ENCODE measurements around the gene B3GAT3.

B3GAT3 gene

GRCh38 chr11:62580959-62581715, 40.6 kb downstream of the B3GAT3 start:
- in situ Hi-C loops (cut with MboI; ENCODE audit: low sequenced_read_pairs) = no loop called here

DNA sequence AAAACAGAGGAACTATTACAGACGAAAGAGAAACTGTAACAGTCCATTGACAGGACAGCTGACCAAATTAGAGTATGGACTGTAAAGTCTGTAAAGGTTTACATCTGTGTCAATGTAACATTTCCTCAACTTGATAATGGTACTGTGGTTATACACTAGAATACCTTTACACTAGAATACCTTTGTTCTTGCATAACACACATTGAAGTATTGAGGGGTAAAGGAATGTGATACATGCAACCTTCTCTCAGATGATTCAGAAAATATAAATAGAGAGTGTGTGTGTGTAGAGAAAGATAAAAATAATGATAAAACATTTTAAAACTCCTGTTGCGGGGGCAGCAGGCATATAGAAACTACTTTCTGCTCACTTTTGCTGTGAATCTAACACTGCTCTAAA, 42.5 kb downstream of the B3GAT3 start:
- in situ Hi-C loops (cut with MboI; ENCODE audit: low sequenced_read_pairs) = no loop called here

- in situ Hi-C loops (cut with MboI; ENCODE audit: low sequenced_read_pairs) = no loop called here
These were observed 43.2 kb downstream of the B3GAT3 start for GRCh38 chr11:62578541-62578940.

DNA sequence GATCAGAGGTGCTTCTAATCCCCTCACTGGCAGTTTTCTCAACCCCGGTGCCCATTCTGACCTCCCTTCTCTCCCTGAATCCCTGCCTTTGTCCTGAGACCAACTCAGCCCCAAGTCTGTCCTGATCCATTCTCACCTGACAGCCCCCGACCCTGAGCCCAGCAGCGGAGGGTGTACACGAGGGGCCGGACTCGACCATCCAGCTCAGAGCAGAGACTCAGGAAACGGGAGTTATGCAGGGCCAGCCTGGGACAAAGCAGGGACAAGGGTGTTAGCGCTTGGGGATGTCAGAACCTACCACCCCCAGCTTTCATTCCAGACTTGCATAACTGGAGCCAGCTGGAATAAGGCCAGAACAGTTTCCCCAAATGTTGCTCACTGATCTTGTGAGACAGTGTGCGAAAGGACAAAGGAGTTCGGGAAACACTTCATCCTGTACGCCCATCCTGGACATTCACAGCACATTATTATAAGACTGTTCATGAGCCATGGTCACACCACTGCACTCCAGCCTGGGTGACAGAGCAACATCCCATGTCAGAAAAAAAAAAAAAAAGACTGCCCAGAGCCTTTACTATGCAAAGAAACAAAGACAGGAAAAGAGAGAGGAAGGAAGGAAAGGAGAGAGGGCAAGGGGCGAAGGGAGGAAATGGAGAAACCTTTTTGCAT, 44.6 kb downstream of the B3GAT3 start:
- in situ Hi-C loops (cut with MboI; ENCODE audit: low sequenced_read_pairs) = no loop called here

DNA sequence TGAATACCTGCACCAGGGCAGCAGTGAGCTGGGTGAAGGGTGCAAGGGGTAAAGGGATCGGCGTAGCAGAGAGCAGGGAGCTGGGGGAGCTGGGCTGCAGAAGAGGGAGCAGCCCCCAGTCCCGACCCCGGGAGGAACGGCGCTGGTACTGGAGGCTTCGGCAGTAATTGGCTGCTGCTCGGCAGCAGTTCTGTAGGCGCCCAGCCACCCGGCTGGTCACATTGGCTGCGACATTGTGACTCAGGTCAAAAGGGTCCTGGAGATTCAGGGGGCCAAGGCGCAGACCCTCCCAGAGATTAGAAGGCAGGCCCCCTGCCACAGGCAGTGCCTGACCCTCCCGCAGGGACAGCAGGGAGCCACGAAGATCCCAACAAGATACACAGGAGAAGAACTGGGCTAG, 45.9 kb downstream of the B3GAT3 start:
- in situ Hi-C loops (cut with MboI; ENCODE audit: low sequenced_read_pairs) = no loop called here

GRCh38 chr11:62575156-62575555, 46.6 kb downstream of the B3GAT3 start:
- in situ Hi-C loops (cut with MboI; ENCODE audit: low sequenced_read_pairs) = no loop called here

DNA sequence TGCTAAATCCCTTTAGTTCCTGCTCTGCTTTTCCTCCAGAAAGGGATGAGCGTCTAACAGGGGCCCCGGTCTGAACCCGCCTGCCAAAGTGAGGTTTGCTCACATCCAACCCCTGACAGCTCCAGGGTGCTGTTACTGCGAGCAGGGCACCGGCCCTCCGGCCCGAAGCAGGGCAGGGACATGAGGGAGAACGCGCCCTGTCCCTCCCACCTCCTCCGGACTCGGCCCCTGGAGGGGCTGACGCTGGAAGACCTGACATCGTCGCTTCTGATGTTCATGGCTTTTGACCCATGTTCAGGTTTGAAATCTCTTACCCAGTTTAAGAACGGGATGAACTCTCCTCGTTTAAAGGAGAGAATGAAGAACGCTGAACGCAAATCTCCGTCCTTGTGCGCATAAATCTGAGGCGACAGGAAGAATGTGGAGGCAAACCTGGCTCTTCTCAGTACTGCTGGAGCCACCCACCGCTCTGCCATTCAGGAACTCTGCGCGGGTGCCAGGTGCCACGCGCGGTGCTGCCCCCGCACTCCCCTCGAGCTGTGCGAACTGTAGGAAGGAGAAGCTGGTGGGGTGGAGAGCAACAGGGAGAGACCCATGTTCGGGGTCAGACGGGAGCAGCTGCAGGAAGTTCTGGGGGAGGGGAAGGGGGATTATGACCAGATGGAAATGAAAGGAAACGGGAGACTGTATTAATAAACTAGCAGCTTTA, 47.3 kb downstream of the B3GAT3 start:
- in situ Hi-C loops (cut with MboI; ENCODE audit: low sequenced_read_pairs) = loop anchor here (25.0 kb wide), 1 partner anchor 162 kb away; the partner anchor contains the start of gene SCGB1A1

GRCh38 chr11:62573592-62574362, 48.0 kb downstream of the B3GAT3 start, which contains the start of gene EEF1G:
Gene EEF1G (minus strand): TSS chr11:62573891. CDS start chr11:62573842, 49 bp downstream.
- in situ Hi-C loops (cut with MboI; ENCODE audit: low sequenced_read_pairs) = loop anchor here (25.0 kb wide), 1 partner anchor 161 kb away; the partner anchor contains the start of gene SCGB1A1

- in situ Hi-C loops (cut with MboI; ENCODE audit: low sequenced_read_pairs) = loop anchor here (25.0 kb wide), 1 partner anchor 161 kb away; the partner anchor contains the start of gene SCGB1A1
These were observed 48.7 kb downstream of the B3GAT3 start for GRCh38 chr11:62573006-62573591.

DNA sequence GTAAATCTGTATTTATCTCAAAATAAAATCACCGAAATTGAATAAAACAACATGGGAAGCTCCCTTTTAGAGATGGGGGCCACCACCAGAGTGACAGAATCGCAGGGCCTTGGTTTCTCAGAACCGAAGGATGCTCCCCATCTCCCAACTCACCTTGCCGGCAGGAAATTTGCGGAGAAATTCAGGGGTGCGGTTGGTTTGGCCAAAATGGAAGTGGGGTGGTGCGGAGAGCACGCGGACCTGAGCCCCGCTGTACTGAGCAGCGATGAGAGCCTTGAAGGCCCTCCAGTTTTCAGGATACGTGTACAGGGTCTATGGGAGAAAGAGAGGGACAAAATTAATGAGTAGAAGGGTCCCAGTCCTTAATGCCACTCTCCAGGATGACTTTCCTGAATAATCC, 49.4 kb downstream of the B3GAT3 start:
- in situ Hi-C loops (cut with MboI; ENCODE audit: low sequenced_read_pairs) = loop anchor here (25.0 kb wide), 1 partner anchor 160 kb away; the partner anchor contains the start of gene SCGB1A1

DNA sequence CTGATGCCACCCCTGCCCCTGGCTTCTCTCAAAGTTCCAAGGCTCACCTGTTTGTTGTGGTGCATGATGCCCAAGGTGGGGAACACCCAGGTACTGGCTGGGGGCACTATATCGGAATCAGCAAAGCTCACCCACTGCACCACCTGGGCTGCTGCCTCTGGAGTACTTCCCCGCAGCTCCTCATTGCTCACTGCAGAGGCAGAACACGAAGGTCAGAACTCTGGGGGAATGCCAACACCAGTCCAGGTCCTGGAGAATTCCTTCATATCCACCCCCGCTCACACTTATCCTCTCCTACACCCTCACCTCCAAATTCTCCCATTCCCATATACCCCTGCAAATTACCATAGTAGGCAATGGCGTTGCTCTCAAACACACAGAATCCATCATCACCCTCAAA, 50.3 kb downstream of the B3GAT3 start:
- in situ Hi-C loops (cut with MboI; ENCODE audit: low sequenced_read_pairs) = loop anchor here (25.0 kb wide), 1 partner anchor 159 kb away; the partner anchor contains the start of gene SCGB1A1

DNA sequence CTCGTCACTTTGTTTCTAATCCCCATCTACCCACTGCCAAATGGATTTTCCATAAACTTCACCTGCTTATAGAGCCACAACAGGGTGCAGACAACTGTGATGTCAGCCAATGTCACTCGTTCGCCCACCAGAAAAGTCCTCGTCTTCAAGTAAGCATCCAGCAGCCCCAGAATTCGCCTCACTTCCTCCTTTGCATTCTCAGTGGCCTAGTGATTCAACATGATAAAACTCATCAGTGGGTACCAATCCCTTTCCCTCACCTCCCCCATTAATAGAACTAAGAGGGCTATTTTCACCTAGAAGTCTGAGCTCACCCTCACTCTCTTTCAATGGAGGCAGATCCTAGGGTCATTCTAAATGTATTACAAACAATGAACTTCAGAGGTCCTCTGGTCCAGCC, 50.9 kb downstream of the B3GAT3 start:
- in situ Hi-C loops (cut with MboI; ENCODE audit: low sequenced_read_pairs) = loop anchor here (25.0 kb wide), 1 partner anchor 159 kb away; the partner anchor contains the start of gene SCGB1A1

GRCh38 chr11:62569611-62570010, 52.2 kb downstream of the B3GAT3 start:
- in situ Hi-C loops (cut with MboI; ENCODE audit: low sequenced_read_pairs) = loop anchor here (25.0 kb wide), 1 partner anchor 157 kb away; the partner anchor contains the start of gene SCGB1A1

DNA sequence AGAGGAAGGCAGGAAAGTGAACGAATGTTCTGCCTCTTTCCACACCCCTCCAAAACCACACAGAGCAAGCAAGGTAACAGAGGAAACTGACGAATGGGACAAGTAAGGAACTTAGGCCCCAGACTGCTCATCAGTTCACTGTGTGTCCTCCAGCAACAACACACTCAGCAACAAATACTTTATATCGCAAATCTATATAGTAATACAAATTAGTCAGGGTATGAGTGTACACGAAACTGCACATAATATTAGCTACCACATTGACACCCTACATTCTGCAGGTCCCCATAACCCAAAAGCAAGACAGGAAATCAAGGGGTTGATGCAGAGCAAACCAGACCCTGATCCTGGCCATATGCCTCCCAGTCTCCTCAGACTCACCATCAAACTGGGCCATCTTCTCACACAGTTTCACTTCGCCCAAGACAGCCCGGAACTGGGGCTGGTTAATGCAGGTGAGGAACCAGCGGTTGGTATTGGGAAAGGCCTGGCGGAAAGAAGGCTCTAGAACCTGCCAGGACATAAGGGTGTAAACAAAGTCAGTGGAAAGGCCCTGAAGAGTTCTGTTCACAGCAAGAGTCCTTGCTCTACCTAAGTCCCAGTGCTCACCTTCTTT, 54.7 kb downstream of the B3GAT3 start:
- in situ Hi-C loops (cut with MboI; ENCODE audit: low sequenced_read_pairs) = loop anchor here (25.0 kb wide), 1 partner anchor 155 kb away; the partner anchor contains the start of gene SCGB1A1

GRCh38 chr11:62566247-62566646, 55.5 kb downstream of the B3GAT3 start:
- in situ Hi-C loops (cut with MboI; ENCODE audit: low sequenced_read_pairs) = loop anchor here (25.0 kb wide), 1 partner anchor 154 kb away; the partner anchor contains the start of gene SCGB1A1
